Loucy (cell line): ENCODE measurements around the gene AP1G1.

Source experiments
- H2AFZ ChIP-seq: fragments of 200-600 bp; sonication (generic); 2 replicates; pipeline ENCODE4 v1.6.0; 2016; ENCODE audit warnings: antibody characterized with exemption, mild to moderate bottlenecking, low read length, moderate library complexity
- H3F3A ChIP-seq: fragments of 200-600 bp; 2 replicates; pipeline ENCODE4 v1.6.0; 2016; ENCODE audit warnings: antibody characterized with exemption, low read depth, mild to moderate bottlenecking
- H3K27me3 ChIP-seq: fragments of 200-600 bp; sonication (generic); 2 replicates; pipeline ENCODE4 v1.6.1; 2014; ENCODE audit warnings: low read length, mild to moderate bottlenecking; ENCODE audit not compliant: insufficient read depth, poor library complexity, severe bottlenecking
- H3K36me3 ChIP-seq: fragments of 200-600 bp; sonication (generic); 2 replicates; pipeline ENCODE4 v1.6.1; 2016; ENCODE audit warnings: low read length; ENCODE audit not compliant: insufficient read depth
- H3K4me1 ChIP-seq: fragments of 200-600 bp; sonication (generic); 2 replicates; pipeline ENCODE4 v1.5.1; 2014; ENCODE audit warnings: low read length, mild to moderate bottlenecking; ENCODE audit not compliant: insufficient read depth, poor library complexity, severe bottlenecking
- H3K4me2 ChIP-seq: fragments of 200-600 bp; sonication (generic); 2 replicates; pipeline ENCODE4 v1.6.0; 2014; ENCODE audit warnings: antibody characterized with exemption, low read length, low read depth, mild to moderate bottlenecking; ENCODE audit not compliant: poor library complexity, severe bottlenecking
- H3K4me3 ChIP-seq: fragments of 200-600 bp; sonication (generic); 2 replicates; pipeline ENCODE4 v1.5.1; 2014; ENCODE audit warnings: low read length, mild to moderate bottlenecking, mixed read lengths; ENCODE audit not compliant: poor library complexity, severe bottlenecking
- H3K79me2 ChIP-seq: fragments of 200-600 bp; sonication (generic); 2 replicates; pipeline ENCODE4 v1.6.1; 2014; ENCODE audit warnings: low read length; ENCODE audit not compliant: insufficient read depth
- H3K9ac ChIP-seq: fragments of 200-600 bp; sonication (generic); 2 replicates; pipeline ENCODE4 v1.6.0; 2014; ENCODE audit warnings: mild to moderate bottlenecking, low read depth, low read length, moderate library complexity; ENCODE audit not compliant: poor library complexity, severe bottlenecking
- H3K9me2 ChIP-seq: fragments of 200-600 bp; sonication (generic); replicated peaks from 2 replicates; pipeline ENCODE4 v1.6.1; 2016; ENCODE audit warnings: low read depth, low read length, mixed read lengths
- H3K9me3 ChIP-seq: fragments of 200-600 bp; sonication (generic); 2 replicates; pipeline ENCODE4 v1.6.1; 2014; ENCODE audit warnings: mild to moderate bottlenecking, antibody characterized with exemption, low read length, low read depth; ENCODE audit not compliant: insufficient read depth
- H4K20me1 ChIP-seq: fragments of 200-600 bp; sonication (generic); 2 replicates; pipeline ENCODE4 v1.6.0; 2014; ENCODE audit warnings: antibody characterized with exemption, low read length, mild to moderate bottlenecking; ENCODE audit not compliant: insufficient read depth, poor library complexity, severe bottlenecking
- CTCF ChIP-seq: fragments of 200-600 bp; sonication (generic); conservative IDR thresholded peaks from 2 replicates; pipeline ENCODE4 v1.5.1; 2014; ENCODE audit warnings: mild to moderate bottlenecking, antibody characterized with exemption, low read length
- EZH2phosphoT487 ChIP-seq: fragments of 200-600 bp; IDR thresholded peaks from 2 replicates; pipeline ENCODE4 v1.6.1; 2018; ENCODE audit warnings: antibody characterized with exemption, mild to moderate bottlenecking, moderate library complexity, borderline replicate concordance

Gene AP1G1

GRCh38 chr16:71732587-71732986, 76.0 kb downstream of the AP1G1 start:
- Histone ChIP-seq H3K4me2 (no peak overlapping the region), H3K9ac (no peak overlapping the region), H3K4me1 (no peaks in the 10 kb centered on the region), H3F3A (no peaks in the 10 kb centered on the region), H3K27me3 (no peaks in the 10 kb centered on the region), H3K36me3 (peaks cover 58% of the 10 kb centered on the region; the same call in 1 of the 2 replicates), H2AFZ (no peak overlapping the region), H3K4me3 (no peak overlapping the region), H4K20me1 (no peaks in the 10 kb centered on the region), H3K79me2 (no peaks in the 10 kb centered on the region), H3K9me3 (no peaks in the 10 kb centered on the region), H3K9me2 (no peaks in the 10 kb centered on the region)
- TF ChIP-seq CTCF (no peak), EZH2phosphoT487 (no peak)

GRCh38 chr16:71727551-71728324, 80.9 kb downstream of the AP1G1 start:
- Histone ChIP-seq H3K36me3 (peaks cover 24% of the 10 kb centered on the region; the same call in 1 of the 2 replicates), H3K9ac (no peak overlapping the region), H3K4me2 (no peak overlapping the region), H3K27me3 (no peaks in the 10 kb centered on the region), H3K79me2 (no peaks in the 10 kb centered on the region), H3K9me2 (no peaks in the 10 kb centered on the region), H3F3A (0 out of 2 replicates have a peak, but pooled peaks cover 5% of the 10 kb centered on the region), H3K9me3 (no peaks in the 10 kb centered on the region), H4K20me1 (no peaks in the 10 kb centered on the region), H3K4me1 (peaks cover 7% of the 10 kb centered on the region), H3K4me3 (no peak overlapping the region), H2AFZ (no peak overlapping the region)
- TF ChIP-seq CTCF (no peak), EZH2phosphoT487 (no peak)

- TF ChIP-seq CTCF, result no peak
- no peak for TF ChIP-seq EZH2phosphoT487
Observed at GRCh38 chr16:71726476-71727315, 81.9 kb downstream of the AP1G1 start.

More at GRCh38 chr16:71726476-71727315, 81.9 kb downstream of the AP1G1 start:
- Histone ChIP-seq H3K9ac (no peak overlapping the region), H3K36me3 (peaks cover 13% of the 10 kb centered on the region; the same call in 1 of the 2 replicates), H3K4me3 (no peak overlapping the region), H3K27me3 (no peaks in the 10 kb centered on the region), H3K4me2 (no peak overlapping the region), H4K20me1 (peaks cover 4% of the 10 kb centered on the region), H3K9me2 (no peaks in the 10 kb centered on the region), H2AFZ (no peak overlapping the region), H3K4me1 (peaks cover 16% of the 10 kb centered on the region), H3F3A (0 out of 2 replicates have a peak, but pooled peaks cover 5% of the 10 kb centered on the region), H3K79me2 (peaks cover 5% of the 10 kb centered on the region), H3K9me3 (no peaks in the 10 kb centered on the region)
